HG03175 (cell line): ENCODE measurements around the gene TOLLIP.
"Not testable (repeated sequence)": the region's sequence is repeated elsewhere in the genome, so short reads cannot be mapped to it uniquely, and the experiment has no call there.

Experiments
- ATAC-seq: cut with Tn5 transposase; IDR thresholded peaks from one replicate; pipeline ENCODE4 v1.9.1; 2021; ENCODE audit warnings: mild to moderate bottlenecking, moderate library complexity; ENCODE audit not compliant: unreplicated experiment

The TOLLIP gene

GRCh38 chr11:1309498-1310317 is at the start of gene TOLLIP:
TSS of gene TOLLIP (minus strand) at chr11:1309632. CDS start at chr11:1309498, 134 bp downstream.
- ATAC-seq = peak; percentile 77

GRCh38 chr11:1358931-1359330 is 49.5 kb upstream of the TOLLIP start:
- ATAC-seq = not testable (repeated sequence)

GRCh38 chr11:1358286-1358685 is 48.9 kb upstream of the TOLLIP start:
- no peak for ATAC-seq

- ATAC-seq = no peak
These were observed 47.1 kb upstream of the TOLLIP start for GRCh38 chr11:1356478-1356960.

GRCh38 chr11:1356007-1356435 is 46.6 kb upstream of the TOLLIP start:
- no peak for ATAC-seq

GRCh38 chr11:1354125-1354938 is 44.9 kb upstream of the TOLLIP start:
- no peak for ATAC-seq

- no peak for ATAC-seq
These were observed 44.1 kb upstream of the TOLLIP start for GRCh38 chr11:1353383-1354124.

- ATAC-seq = no peak
These were observed 43.4 kb upstream of the TOLLIP start for GRCh38 chr11:1352696-1353382.

- ATAC-seq = no peak
These were observed 42.0 kb upstream of the TOLLIP start for GRCh38 chr11:1351278-1351937.

GRCh38 chr11:1350086-1350725 is 40.8 kb upstream of the TOLLIP start:
- no peak for ATAC-seq

GRCh38 chr11:1349327-1350041 is 40.1 kb upstream of the TOLLIP start:
- ATAC-seq = no peak

- no peak for ATAC-seq
These were observed 39.4 kb upstream of the TOLLIP start for GRCh38 chr11:1348796-1349326.

- ATAC-seq = no peak
These were observed 38.8 kb upstream of the TOLLIP start for GRCh38 chr11:1348146-1348795.

- not testable (repeated sequence) for ATAC-seq
These were observed 38.1 kb upstream of the TOLLIP start for GRCh38 chr11:1347411-1347999.

GRCh38 chr11:1346669-1347390 is 37.4 kb upstream of the TOLLIP start:
- no peak for ATAC-seq

GRCh38 chr11:1345737-1346513 is 36.5 kb upstream of the TOLLIP start:
- ATAC-seq = no peak
